Activated T-cell treated with anti-CD3 and anti-CD28 coated beads for 4 hours (primary cell): Measurements from ENCODE around the gene THYN1.

ENCODE experiments used
- DNase-seq: peaks from one replicate; pipeline ENCODE4 v3.0.0-alpha.2; 2020

Gene THYN1

GRCh38 chr11:134246100-134246499 lies 7.1 kb downstream of the THYN1 start:
- DNase-seq = no peak

- DNase-seq = no peak
Measured at GRCh38 chr11:134245434-134245833, 7.7 kb downstream of the THYN1 start.

- DNase-seq = no peak
Measured at GRCh38 chr11:134244593-134244992, 8.6 kb downstream of the THYN1 start.

GRCh38 chr11:134243913-134244312 lies 9.2 kb downstream of the THYN1 start:
- no peak for DNase-seq

- DNase-seq = no peak
Measured at GRCh38 chr11:134242376-134242775, 10.8 kb downstream of the THYN1 start.

GRCh38 chr11:134240592-134240991 lies 12.6 kb downstream of the THYN1 start:
- DNase-seq = no peak

GRCh38 chr11:134238956-134239355 lies 14.2 kb downstream of the THYN1 start:
- DNase-seq = no peak

GRCh38 chr11:134237557-134237922 lies 15.6 kb downstream of the THYN1 start:
- DNase-seq = no peak

GRCh38 chr11:134236834-134237556 lies 16.2 kb downstream of the THYN1 start:
- no peak for DNase-seq

GRCh38 chr11:134235399-134235798 lies 17.8 kb downstream of the THYN1 start:
- no peak for DNase-seq

- no peak for DNase-seq
Measured at GRCh38 chr11:134233729-134234179, 19.4 kb downstream of the THYN1 start.

- no peak for DNase-seq
Measured at GRCh38 chr11:134231958-134232659, 21.0 kb downstream of the THYN1 start.

GRCh38 chr11:134230339-134230738 lies 22.8 kb downstream of the THYN1 start:
- no peak for DNase-seq

- no peak for DNase-seq
Measured at GRCh38 chr11:134229126-134229790, 23.9 kb downstream of the THYN1 start.

- no peak for DNase-seq
Measured at GRCh38 chr11:134228625-134229024, 24.5 kb downstream of the THYN1 start.

GRCh38 chr11:134226806-134227325 lies 26.3 kb downstream of the THYN1 start:
- no peak for DNase-seq

GRCh38 chr11:134224710-134225664 lies 28.2 kb downstream of the THYN1 start:
- peak; percentile 43 for DNase-seq

GRCh38 chr11:134223836-134224709 lies 29.1 kb downstream of the THYN1 start, which contains the start of the genes NCAPD3 and VPS26B:
NCAPD3 (minus strand) TSS chr11:134223967; CDS start chr11:134223926, 41 bp downstream.
VPS26B (plus strand) TSS chr11:134224671; CDS start chr11:134225123, 452 bp downstream.
- DNase-seq = peak; percentile 93

GRCh38 chr11:134223121-134223520 lies 30.0 kb downstream of the THYN1 start:
- DNase-seq = no peak

- no peak for DNase-seq
Measured at GRCh38 chr11:134216816-134217215, 36.3 kb downstream of the THYN1 start.

- no peak for DNase-seq
Measured at GRCh38 chr11:134215836-134216235, 37.3 kb downstream of the THYN1 start.
